AG10803 (cell line): ENCODE results near the gene ENTPD5.

Experiments
- DNase-seq: peaks from one replicate; pipeline ENCODE4 v3.0.0; 2010; ENCODE audit warnings: low read depth
- H3K4me3 ChIP-seq: 2 replicates; pipeline ENCODE4 v1.5.1; 2011; ENCODE audit warnings: mild to moderate bottlenecking, low read length, control low read depth
- TF ChIP-seq, protein P1 (sequence below): conservative IDR thresholded peaks from 2 replicates; pipeline ENCODE4 v1.5.1; 2011; ENCODE audit warnings: mild to moderate bottlenecking, low read length, control low read depth, inconsistent platforms

Gene ENTPD5

DNA sequence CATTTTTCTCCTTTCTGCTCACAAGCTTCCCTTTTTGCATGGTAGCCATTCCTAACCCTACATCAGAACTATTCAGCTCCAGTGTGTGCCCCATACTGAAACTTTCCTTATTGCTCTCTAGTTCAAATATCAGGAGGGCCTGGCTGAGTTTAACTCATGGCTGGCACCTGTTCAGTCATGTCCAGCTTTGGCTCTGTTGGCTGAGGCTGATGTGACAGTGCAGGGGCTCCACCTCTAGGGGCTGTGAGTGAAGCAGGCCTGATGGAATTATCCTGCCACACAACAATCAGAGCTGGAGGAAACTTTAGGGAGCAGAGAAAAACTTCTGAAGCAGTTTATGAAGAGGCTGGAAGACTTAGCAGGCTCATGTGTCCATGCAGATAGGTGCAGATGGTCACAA, 60.5 kb downstream of the ENTPD5 start:
- H3K4me3 ChIP-seq: no peak overlapping the region
- TF ChIP-seq, protein P1, sequence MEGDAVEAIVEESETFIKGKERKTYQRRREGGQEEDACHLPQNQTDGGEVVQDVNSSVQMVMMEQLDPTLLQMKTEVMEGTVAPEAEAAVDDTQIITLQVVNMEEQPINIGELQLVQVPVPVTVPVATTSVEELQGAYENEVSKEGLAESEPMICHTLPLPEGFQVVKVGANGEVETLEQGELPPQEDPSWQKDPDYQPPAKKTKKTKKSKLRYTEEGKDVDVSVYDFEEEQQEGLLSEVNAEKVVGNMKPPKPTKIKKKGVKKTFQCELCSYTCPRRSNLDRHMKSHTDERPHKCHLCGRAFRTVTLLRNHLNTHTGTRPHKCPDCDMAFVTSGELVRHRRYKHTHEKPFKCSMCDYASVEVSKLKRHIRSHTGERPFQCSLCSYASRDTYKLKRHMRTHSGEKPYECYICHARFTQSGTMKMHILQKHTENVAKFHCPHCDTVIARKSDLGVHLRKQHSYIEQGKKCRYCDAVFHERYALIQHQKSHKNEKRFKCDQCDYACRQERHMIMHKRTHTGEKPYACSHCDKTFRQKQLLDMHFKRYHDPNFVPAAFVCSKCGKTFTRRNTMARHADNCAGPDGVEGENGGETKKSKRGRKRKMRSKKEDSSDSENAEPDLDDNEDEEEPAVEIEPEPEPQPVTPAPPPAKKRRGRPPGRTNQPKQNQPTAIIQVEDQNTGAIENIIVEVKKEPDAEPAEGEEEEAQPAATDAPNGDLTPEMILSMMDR: no peak
- DNase-seq: no peak

DNA sequence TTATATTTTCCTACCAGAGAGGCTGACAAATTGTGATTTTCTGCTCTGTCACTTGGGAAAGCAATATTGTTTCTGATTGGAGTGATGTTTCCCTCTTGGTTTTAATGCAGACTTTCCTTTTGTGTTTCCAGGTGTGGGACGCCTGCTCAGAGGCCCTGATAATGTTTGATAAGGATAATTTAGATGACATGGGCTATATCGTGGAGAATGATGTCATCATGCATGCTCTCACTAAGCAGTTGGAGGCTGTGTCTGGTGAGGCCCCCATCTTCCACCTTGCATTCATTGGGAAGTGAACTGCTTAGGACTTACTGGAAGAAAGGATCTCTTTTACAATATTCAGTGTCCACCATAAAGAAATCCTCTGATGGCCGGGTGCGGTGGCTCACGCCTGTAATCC, 63.4 kb downstream of the ENTPD5 start:
- no peak for DNase-seq
- no peak overlapping the region for H3K4me3 ChIP-seq
- TF ChIP-seq, protein P1: no peak

DNA sequence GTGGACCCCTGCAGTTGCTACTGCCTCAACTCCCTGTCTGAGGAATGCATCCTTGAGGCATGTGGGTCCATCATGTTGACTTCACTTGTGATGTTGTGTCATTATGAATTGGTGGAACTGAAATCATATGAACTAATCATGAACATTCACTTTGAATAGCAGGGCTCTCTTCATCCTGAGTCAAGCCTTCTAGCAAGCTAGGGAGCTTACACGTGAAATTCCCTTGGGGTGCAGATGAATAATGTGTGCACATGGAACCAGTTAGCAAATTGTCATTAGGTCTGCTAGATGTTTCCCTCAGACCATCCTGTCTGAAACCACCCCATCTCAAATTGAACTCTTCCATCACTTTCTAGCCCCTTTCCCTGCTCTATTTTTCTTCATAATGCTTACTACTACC, 65.4 kb downstream of the ENTPD5 start:
- TF ChIP-seq, protein P1: no peak
- peak; percentile 13 for DNase-seq
- no peak overlapping the region for H3K4me3 ChIP-seq

DNA sequence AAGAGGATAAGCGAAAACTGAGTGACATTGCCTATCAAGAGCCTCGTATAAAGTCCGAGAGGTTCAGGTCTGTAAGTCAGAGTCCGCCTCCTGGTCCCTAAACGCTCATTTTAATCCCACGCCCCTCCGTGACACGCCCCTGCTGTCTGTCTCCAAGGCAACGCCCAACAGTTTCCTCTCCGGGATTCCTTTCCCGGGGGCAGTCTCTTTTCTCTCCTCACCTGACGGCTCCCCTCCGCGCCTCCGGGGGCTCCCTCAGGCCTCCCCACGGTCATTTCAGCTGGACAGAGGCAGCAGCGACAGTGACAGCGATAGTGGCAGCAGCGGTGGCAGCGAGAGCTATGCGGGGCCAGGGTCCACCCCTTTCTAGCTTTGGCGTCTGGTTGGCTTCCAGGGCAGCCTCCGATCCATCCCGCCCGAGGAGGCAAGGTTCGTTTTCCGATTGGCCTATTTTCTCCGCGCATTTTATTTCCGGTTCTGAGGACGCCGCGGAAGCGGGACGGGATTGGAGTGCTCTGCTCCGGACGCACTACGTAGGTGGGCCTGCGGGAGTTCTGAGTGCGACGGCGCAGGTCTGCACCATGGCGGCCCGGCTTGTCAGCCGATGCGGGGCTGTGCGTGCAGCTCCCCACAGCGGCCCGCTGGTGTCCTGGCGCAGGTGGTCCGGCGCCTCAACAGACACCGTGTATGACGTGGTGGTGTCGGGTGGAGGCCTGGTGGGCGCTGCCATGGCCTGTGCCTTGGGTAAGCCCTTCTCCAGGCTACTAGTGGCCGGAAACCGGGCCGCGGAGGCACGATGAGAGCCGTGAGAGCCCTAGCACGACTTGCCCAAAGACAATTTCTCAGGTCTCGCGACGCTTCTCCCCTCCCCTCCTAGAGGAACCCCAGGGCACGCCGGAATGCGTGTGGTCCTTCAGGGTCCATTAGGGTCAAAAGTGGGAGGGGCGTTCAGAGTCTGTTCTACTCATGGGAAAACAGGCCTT, 69.0 kb downstream of the ENTPD5 start, which contains the start of the genes COQ6 and FAM161B:
TSS of gene COQ6 (plus strand) at position 551 of the 983 bp plus-strand sequence. CDS start at position 582, 31 bp downstream.
TSS of gene FAM161B (minus strand) at position 343 of the 983 bp plus-strand sequence. CDS start at position 275, 68 bp downstream.
- TF ChIP-seq, protein P1: peak; percentile 0; the same call in 1 of the 2 replicates
- DNase-seq: peak; percentile 95

DNA sequence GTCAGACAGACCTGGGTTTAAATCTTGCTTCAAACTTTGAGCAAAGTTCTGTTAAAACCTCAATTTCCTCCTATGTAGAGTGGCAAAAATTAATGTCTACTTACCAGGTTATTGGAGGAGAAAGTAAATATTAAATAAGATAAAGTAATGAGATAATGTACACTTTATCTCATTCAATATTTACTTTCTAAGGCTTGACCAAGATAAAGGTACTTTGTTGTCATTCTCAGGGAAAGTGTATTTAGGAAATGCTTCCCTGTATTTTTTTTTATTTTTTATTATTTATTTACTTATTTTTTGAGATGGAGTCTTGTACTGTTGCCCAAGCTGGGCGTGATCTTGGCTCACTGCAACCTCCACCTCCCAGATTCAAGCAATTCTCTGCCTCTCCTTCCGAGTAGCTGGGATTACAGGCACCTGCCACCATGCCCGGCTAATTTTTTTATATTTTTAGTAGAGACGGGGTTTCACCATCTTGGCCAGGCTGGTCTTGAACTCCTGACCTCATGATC, 73.9 kb downstream of the ENTPD5 start:
- DNase-seq: no peak
- H3K4me3 ChIP-seq: no peak overlapping the region
- TF ChIP-seq, protein P1: no peak

More for the DNA sequence above, 69.0 kb downstream of the ENTPD5 start, which contains the start of the genes COQ6 and FAM161B:
- H3K4me3 ChIP-seq: peak within 1 kb of the TSS; percentile 96

DNA sequence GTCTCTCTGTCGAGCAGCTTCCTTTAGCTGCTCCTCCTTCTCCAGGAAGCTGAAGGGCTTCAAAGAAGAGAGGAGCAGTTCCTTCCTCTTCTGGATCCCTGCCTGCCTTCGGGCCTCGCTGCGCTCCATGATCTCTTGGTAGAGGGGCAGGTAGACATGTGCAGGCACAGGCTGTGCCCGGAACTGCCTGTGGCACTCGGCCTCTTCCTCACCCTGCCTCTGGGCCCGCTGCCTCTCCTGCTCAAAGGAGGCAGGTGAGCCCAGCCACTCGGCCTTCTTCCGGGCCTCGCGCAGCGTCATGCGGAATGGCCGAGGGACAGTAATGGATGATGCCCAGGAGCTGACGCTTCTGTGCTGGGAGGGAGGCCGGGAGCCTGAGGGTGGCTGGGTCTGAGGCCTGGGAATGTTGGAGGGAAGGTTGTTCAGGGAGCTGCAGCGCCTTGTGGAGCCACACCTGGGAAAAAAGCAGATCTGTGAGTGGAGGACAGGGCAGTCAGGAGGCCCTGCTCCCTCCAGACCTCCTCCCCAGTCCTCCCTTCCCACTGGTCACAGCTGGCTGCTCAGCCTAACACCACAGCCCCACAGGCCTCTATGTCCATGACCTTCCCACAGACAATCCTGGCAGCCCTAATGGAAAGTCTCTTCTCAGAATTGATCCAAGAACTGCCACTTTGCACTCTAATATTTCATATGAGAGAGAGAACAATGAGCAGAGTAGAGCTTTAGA, 74.5 kb downstream of the ENTPD5 start:
- TF ChIP-seq, protein P1: no peak
- no peak for DNase-seq
- no peak overlapping the region for H3K4me3 ChIP-seq
